SK-N-SH treated with all-trans-retinoic acid at 6 μM for 48 hours (cell line): ENCODE data around the gene CDC14A.

Experiments
- ATAC-seq: fragments of 200-7000 bp; cut with Tn5 transposase; 3 replicates; pipeline ENCODE4 v1.9.1; 2020; ENCODE audit warnings: mild to moderate bottlenecking, moderate library complexity
- ARNTL ChIP-seq: fragments of 450-650 bp; formaldehyde crosslinking; IDR thresholded peaks from 2 replicates; pipeline ENCODE4 v1.5.0; 2020; ENCODE audit warnings: low read depth, mild to moderate bottlenecking, moderate library complexity, borderline replicate concordance
- BACH2 ChIP-seq: fragments of 250-450 bp; sonication (Bioruptor Pico); IDR thresholded peaks from 2 replicates; pipeline ENCODE4 v1.9.0; 2021; ENCODE audit warnings: mild to moderate bottlenecking, borderline replicate concordance
- CSDC2 ChIP-seq: fragments of 250-450 bp; sonication (Bioruptor Pico); IDR thresholded peaks from 2 replicates; pipeline ENCODE4 v1.5.0; 2020; ENCODE audit warnings: mild to moderate bottlenecking, moderate library complexity
- ESRRG ChIP-seq: fragments of 250-450 bp; sonication (Bioruptor Pico); IDR thresholded peaks from 2 replicates; pipeline ENCODE4 v1.6.1; 2021; ENCODE audit warnings: mild to moderate bottlenecking
- GLIS3 ChIP-seq: fragments of 250-450 bp; sonication (Bioruptor Pico); IDR thresholded peaks from 2 replicates; pipeline ENCODE4 v1.5.0; 2020; ENCODE audit warnings: mild to moderate bottlenecking, moderate library complexity
- ISL1 ChIP-seq: fragments of 250-450 bp; sonication (Bioruptor Pico); IDR thresholded peaks from 2 replicates; pipeline ENCODE4 v2.1.2; 2022; ENCODE audit warnings: mild to moderate bottlenecking, moderate library complexity
- OSR1 ChIP-seq: fragments of 250-450 bp; sonication (Bioruptor Pico); IDR thresholded peaks from 2 replicates; pipeline ENCODE4 v1.8.0; 2022; ENCODE audit warnings: moderate library complexity, mild to moderate bottlenecking, inconsistent platforms
- PPARA ChIP-seq: fragments of 250-450 bp; sonication (Bioruptor Pico); IDR thresholded peaks from 2 replicates; pipeline ENCODE4 v1.5.0; 2020; ENCODE audit warnings: mild to moderate bottlenecking, borderline replicate concordance
- RARB ChIP-seq: fragments of 250-450 bp; sonication (Bioruptor Pico); IDR thresholded peaks from 2 replicates; pipeline ENCODE4 v1.8.0; 2021; ENCODE audit warnings: mild to moderate bottlenecking, moderate library complexity
- TOX ChIP-seq: fragments of 250-450 bp; sonication (Bioruptor Pico); IDR thresholded peaks from 2 replicates; pipeline ENCODE4 v1.8.0; 2021; ENCODE audit warnings: mild to moderate bottlenecking, moderate library complexity, borderline replicate concordance
- ZC3H10 ChIP-seq: fragments of 250-450 bp; sonication (Bioruptor Pico); IDR thresholded peaks from 2 replicates; pipeline ENCODE4 v1.5.1; 2021; ENCODE audit warnings: mild to moderate bottlenecking, moderate library complexity
- ZFP3 ChIP-seq: fragments of 250-450 bp; sonication (Bioruptor Pico); IDR thresholded peaks from 2 replicates; pipeline ENCODE4 v1.5.0; 2020; ENCODE audit warnings: mild to moderate bottlenecking, moderate library complexity
- ZFP30 ChIP-seq: fragments of 450-650 bp; formaldehyde crosslinking; IDR thresholded peaks from 2 replicates; pipeline ENCODE4 v1.5.0; 2022; ENCODE audit warnings: mild to moderate bottlenecking, moderate library complexity
- ZNF565 ChIP-seq: fragments of 450-650 bp; formaldehyde crosslinking; conservative IDR thresholded peaks from 2 replicates; pipeline ENCODE4 v1.5.0; 2020; ENCODE audit warnings: low read depth, mild to moderate bottlenecking, moderate library complexity
- ZNF70 ChIP-seq: fragments of 450-650 bp; formaldehyde crosslinking; IDR thresholded peaks from 2 replicates; pipeline ENCODE4 v1.5.0; 2020; ENCODE audit warnings: mild to moderate bottlenecking, moderate library complexity
- ZNF8 ChIP-seq: fragments of 450-650 bp; formaldehyde crosslinking; IDR thresholded peaks from 2 replicates; pipeline ENCODE4 v1.5.0; 2020; ENCODE audit warnings: mild to moderate bottlenecking, moderate library complexity
- TF ChIP-seq, protein P1 (sequence below): fragments of 250-450 bp; sonication (Bioruptor Pico); IDR thresholded peaks from 2 replicates; pipeline ENCODE4 v1.5.0; 2020; ENCODE audit warnings: mild to moderate bottlenecking, moderate library complexity
- TF ChIP-seq, protein P2 (sequence below): fragments of 250-450 bp; sonication (Bioruptor Pico); IDR thresholded peaks from 2 replicates; pipeline ENCODE4 v1.5.1; 2021; ENCODE audit warnings: mild to moderate bottlenecking, moderate library complexity
- TF ChIP-seq, protein P3 (sequence below): fragments of 250-450 bp; sonication (Bioruptor Pico); IDR thresholded peaks from 2 replicates; pipeline ENCODE4 v1.8.0; 2020; ENCODE audit warnings: mild to moderate bottlenecking, moderate library complexity, borderline replicate concordance
- TF ChIP-seq, protein P4 (sequence below): fragments of 250-450 bp; sonication (Bioruptor Pico); IDR thresholded peaks from 2 replicates; pipeline ENCODE4 v1.8.0; 2021; ENCODE audit warnings: low read depth, mild to moderate bottlenecking, moderate library complexity, borderline replicate concordance

Gene CDC14A

DNA sequence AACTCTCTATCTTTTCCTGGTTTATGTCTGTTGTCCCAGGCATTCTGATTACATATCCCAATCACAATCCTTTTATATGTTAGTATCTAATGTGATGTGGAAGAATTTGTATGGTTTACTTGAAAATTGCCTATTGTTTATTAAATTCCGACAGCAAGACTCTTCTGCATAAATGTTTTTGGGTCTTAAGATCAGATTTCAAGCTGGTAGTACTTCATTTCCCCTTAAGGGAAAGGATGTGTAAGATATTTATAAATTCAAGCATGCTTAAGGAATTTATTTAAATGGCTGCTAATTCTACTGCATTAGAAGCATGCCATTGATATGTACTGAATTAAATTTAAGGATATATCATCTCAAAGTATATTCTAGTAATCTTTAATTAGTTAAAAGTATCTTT is 165.2 kb downstream of the CDC14A start:
- TF ChIP-seq, protein P1, sequence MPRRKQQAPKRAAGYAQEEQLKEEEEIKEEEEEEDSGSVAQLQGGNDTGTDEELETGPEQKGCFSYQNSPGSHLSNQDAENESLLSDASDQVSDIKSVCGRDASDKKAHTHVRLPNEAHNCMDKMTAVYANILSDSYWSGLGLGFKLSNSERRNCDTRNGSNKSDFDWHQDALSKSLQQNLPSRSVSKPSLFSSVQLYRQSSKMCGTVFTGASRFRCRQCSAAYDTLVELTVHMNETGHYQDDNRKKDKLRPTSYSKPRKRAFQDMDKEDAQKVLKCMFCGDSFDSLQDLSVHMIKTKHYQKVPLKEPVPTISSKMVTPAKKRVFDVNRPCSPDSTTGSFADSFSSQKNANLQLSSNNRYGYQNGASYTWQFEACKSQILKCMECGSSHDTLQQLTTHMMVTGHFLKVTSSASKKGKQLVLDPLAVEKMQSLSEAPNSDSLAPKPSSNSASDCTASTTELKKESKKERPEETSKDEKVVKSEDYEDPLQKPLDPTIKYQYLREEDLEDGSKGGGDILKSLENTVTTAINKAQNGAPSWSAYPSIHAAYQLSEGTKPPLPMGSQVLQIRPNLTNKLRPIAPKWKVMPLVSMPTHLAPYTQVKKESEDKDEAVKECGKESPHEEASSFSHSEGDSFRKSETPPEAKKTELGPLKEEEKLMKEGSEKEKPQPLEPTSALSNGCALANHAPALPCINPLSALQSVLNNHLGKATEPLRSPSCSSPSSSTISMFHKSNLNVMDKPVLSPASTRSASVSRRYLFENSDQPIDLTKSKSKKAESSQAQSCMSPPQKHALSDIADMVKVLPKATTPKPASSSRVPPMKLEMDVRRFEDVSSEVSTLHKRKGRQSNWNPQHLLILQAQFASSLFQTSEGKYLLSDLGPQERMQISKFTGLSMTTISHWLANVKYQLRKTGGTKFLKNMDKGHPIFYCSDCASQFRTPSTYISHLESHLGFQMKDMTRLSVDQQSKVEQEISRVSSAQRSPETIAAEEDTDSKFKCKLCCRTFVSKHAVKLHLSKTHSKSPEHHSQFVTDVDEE (CRISPR knock-in tag): no peak
- no peak for TF ChIP-seq GLIS3 (CRISPR knock-in tag)
- TF ChIP-seq, protein P2, sequence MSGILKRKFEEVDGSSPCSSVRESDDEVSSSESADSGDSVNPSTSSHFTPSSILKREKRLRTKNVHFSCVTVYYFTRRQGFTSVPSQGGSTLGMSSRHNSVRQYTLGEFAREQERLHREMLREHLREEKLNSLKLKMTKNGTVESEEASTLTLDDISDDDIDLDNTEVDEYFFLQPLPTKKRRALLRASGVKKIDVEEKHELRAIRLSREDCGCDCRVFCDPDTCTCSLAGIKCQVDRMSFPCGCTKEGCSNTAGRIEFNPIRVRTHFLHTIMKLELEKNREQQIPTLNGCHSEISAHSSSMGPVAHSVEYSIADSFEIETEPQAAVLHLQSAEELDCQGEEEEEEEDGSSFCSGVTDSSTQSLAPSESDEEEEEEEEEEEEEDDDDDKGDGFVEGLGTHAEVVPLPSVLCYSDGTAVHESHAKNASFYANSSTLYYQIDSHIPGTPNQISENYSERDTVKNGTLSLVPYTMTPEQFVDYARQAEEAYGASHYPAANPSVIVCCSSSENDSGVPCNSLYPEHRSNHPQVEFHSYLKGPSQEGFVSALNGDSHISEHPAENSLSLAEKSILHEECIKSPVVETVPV (CRISPR knock-in tag): no peak
- TF ChIP-seq, all 23 proteins: peak for 0
- no peak for ATAC-seq

DNA sequence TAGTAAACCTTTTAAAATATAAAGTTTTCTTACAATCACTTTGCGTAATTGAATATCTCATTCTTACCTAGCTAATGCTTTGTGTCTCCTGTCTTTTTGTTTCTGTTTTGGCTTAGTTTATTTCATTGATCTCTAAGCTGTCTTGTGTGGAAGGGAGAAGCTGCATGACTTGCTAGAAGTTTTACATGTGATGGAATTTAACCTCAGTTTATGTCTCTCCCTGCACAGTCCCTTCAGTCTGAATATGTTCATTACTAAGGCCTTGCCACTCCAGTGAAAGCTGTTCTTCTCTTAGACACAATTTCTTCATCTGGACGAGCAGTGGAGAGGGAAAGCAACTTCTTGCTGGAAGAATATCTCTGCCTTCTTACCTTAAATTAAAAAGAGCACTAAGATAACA is 165.7 kb downstream of the CDC14A start:
- ATAC-seq: no peak
- TF ChIP-seq, protein P1 (CRISPR knock-in tag): no peak
- TF ChIP-seq BACH2 (CRISPR knock-in tag) (no peak), ISL1 (no peak), ZNF565 (CRISPR knock-in tag) (no peak), ARNTL (CRISPR knock-in tag) (no peak), ESRRG (CRISPR knock-in tag) (no peak), ZFP30 (CRISPR knock-in tag) (no peak), ZC3H10 (CRISPR knock-in tag) (no peak), OSR1 (no peak), ZFP3 (no peak), ZNF70 (CRISPR knock-in tag) (no peak), RARB (no peak)
- TF ChIP-seq, protein P3, sequence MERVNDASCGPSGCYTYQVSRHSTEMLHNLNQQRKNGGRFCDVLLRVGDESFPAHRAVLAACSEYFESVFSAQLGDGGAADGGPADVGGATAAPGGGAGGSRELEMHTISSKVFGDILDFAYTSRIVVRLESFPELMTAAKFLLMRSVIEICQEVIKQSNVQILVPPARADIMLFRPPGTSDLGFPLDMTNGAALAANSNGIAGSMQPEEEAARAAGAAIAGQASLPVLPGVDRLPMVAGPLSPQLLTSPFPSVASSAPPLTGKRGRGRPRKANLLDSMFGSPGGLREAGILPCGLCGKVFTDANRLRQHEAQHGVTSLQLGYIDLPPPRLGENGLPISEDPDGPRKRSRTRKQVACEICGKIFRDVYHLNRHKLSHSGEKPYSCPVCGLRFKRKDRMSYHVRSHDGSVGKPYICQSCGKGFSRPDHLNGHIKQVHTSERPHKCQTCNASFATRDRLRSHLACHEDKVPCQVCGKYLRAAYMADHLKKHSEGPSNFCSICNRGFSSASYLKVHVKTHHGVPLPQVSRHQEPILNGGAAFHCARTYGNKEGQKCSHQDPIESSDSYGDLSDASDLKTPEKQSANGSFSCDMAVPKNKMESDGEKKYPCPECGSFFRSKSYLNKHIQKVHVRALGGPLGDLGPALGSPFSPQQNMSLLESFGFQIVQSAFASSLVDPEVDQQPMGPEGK (CRISPR knock-in tag): no peak
- TF ChIP-seq, protein P4, sequence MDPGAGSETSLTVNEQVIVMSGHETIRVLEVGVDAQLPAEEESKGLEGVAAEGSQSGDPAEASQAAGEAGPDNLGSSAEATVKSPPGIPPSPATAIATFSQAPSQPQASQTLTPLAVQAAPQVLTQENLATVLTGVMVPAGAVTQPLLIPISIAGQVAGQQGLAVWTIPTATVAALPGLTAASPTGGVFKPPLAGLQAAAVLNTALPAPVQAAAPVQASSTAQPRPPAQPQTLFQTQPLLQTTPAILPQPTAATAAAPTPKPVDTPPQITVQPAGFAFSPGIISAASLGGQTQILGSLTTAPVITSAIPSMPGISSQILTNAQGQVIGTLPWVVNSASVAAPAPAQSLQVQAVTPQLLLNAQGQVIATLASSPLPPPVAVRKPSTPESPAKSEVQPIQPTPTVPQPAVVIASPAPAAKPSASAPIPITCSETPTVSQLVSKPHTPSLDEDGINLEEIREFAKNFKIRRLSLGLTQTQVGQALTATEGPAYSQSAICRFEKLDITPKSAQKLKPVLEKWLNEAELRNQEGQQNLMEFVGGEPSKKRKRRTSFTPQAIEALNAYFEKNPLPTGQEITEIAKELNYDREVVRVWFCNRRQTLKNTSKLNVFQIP (CRISPR knock-in tag): no peak
- TF ChIP-seq, all 23 proteins: peak for 0

DNA sequence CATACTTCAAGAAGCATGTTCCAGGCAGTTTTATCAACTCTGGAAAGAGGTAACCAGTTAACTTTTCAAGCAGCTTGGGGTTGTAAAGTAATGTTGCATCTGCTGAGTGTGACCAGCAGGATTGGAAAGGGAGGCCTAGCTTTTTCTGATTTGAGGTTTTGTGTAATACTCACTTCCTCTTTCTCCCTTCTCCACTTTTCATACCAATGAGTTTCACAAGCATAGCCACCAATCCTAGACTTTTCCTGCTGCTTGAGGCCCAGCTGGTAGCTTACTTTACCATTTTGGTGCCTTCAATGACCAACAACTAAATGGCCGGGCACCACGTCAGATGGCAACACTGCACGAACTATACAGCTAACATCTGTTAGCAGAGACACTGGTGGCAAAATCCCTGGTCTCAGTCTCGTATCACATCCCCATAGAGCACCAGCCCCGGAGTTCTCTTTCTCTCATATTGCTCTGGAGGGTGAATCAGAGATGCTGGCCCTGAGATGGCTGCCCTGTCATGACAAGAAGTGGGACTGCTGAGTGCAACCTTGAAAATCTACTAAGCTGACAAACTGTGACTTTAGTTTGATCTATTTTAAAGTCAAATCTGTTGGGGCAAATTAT is 170.8 kb downstream of the CDC14A start:
- ATAC-seq: no peak
- TF ChIP-seq ESRRG (CRISPR knock-in tag) (no peak), ZNF565 (CRISPR knock-in tag) (no peak), RARB (no peak), CSDC2 (CRISPR knock-in tag) (no peak), OSR1 (no peak), PPARA (CRISPR knock-in tag) (no peak), ZFP3 (no peak), ISL1 (no peak), TOX (CRISPR knock-in tag) (no peak), ZNF8 (CRISPR knock-in tag) (no peak), BACH2 (CRISPR knock-in tag) (no peak)
- TF ChIP-seq, protein P4 (CRISPR knock-in tag): no peak
- TF ChIP-seq, protein P1 (CRISPR knock-in tag): no peak
